H9 (cell line): ENCODE results near the gene MGAT4D. TPM values are rescaled to one million over a fixed set of nuclear protein-coding genes. Genes with fewer than 3 reads are reported as not detected.

Experiments
- DNase-seq: peaks from one replicate; pipeline ENCODE4 v3.0.0-alpha.2; 2017
- H2AFZ ChIP-seq: one replicate; pipeline ENCODE4 v1.6.1; 2013; ENCODE audit warnings: mild to moderate bottlenecking, low read length, control low read depth, moderate library complexity
- H2AK5ac ChIP-seq: 2 replicates; pipeline ENCODE4 v1.6.1; 2013; ENCODE audit warnings: low read length, control low read depth, mixed read lengths; ENCODE audit not compliant: insufficient read length
- H2BK120ac ChIP-seq: one replicate; pipeline ENCODE4 v1.6.1; 2013; ENCODE audit warnings: low read depth, mild to moderate bottlenecking, low read length, control low read depth, inconsistent platforms; ENCODE audit not compliant: poor library complexity, severe bottlenecking
- H2BK12ac ChIP-seq: 2 replicates; pipeline ENCODE4 v1.6.1; 2013; ENCODE audit warnings: low read length, control low read depth, mixed read lengths, low read depth; ENCODE audit not compliant: insufficient read length
- H2BK15ac ChIP-seq: 2 replicates; pipeline ENCODE4 v1.6.1; 2013; ENCODE audit warnings: low read depth, low read length, control low read depth
- H2BK20ac ChIP-seq: one replicate; pipeline ENCODE4 v1.6.1; 2013; ENCODE audit warnings: low read depth, mild to moderate bottlenecking, low read length, control low read depth, inconsistent platforms; ENCODE audit not compliant: poor library complexity, severe bottlenecking
- H2BK5ac ChIP-seq: 2 replicates; pipeline ENCODE4 v1.6.1; 2013; ENCODE audit warnings: low read length, control low read depth, mixed read lengths; ENCODE audit not compliant: insufficient read length
- H3K14ac ChIP-seq: 2 replicates; pipeline ENCODE4 v1.6.1; 2013; ENCODE audit warnings: low read length, control low read depth; ENCODE audit not compliant: insufficient read depth
- H3K18ac ChIP-seq: 2 replicates; pipeline ENCODE4 v1.6.1; 2013; ENCODE audit warnings: low read depth, mild to moderate bottlenecking, mixed read lengths, low read length, control low read depth; ENCODE audit not compliant: insufficient read length
- H3K23ac ChIP-seq: 2 replicates; pipeline ENCODE4 v1.6.1; 2013; ENCODE audit warnings: low read length, control low read depth, mixed read lengths, low read depth; ENCODE audit not compliant: insufficient read length
- H3K23me2 ChIP-seq: 2 replicates; pipeline ENCODE4 v1.6.1; 2013; ENCODE audit warnings: low read depth, mild to moderate bottlenecking, mixed read lengths, low read length, control low read depth; ENCODE audit not compliant: insufficient read length, poor library complexity, severe bottlenecking
- H3K27ac ChIP-seq: 2 replicates; pipeline ENCODE4 v1.5.1; 2013; ENCODE audit warnings: low read length, control low read depth, mixed read lengths, low read depth; ENCODE audit not compliant: insufficient read length
- H3K27me3 ChIP-seq: 2 replicates; pipeline ENCODE4 v1.6.1; 2013; ENCODE audit warnings: low read length, control low read depth, inconsistent platforms; ENCODE audit not compliant: insufficient read depth
- H3K4ac ChIP-seq: 2 replicates; pipeline ENCODE4 v1.6.1; 2013; ENCODE audit warnings: low read depth, mild to moderate bottlenecking, control low read depth, inconsistent platforms, low read length, moderate library complexity
- H3K4me1 ChIP-seq: 2 replicates; pipeline ENCODE4 v1.6.1; 2013; ENCODE audit warnings: low read length, control low read depth, inconsistent platforms; ENCODE audit not compliant: insufficient read depth
- H3K4me2 ChIP-seq: 2 replicates; pipeline ENCODE4 v1.6.1; 2013; ENCODE audit warnings: low read length, control low read depth, mixed read lengths; ENCODE audit not compliant: insufficient read length, insufficient read depth
- H3K56ac ChIP-seq: 2 replicates; pipeline ENCODE4 v1.6.1; 2013; ENCODE audit warnings: low read depth, mild to moderate bottlenecking, mixed read lengths, low read length, control low read depth; ENCODE audit not compliant: insufficient read length
- H3K79me1 ChIP-seq: 2 replicates; pipeline ENCODE4 v1.6.1; 2013; ENCODE audit warnings: low read depth, mild to moderate bottlenecking, moderate library complexity, low read length, control low read depth, inconsistent platforms; ENCODE audit not compliant: insufficient read depth, poor library complexity, severe bottlenecking
- H3K79me2 ChIP-seq: 2 replicates; pipeline ENCODE4 v1.6.1; 2013; ENCODE audit warnings: low read length, control low read depth, inconsistent platforms; ENCODE audit not compliant: insufficient read depth
- H3K9ac ChIP-seq: 2 replicates; pipeline ENCODE4 v1.6.1; 2013; ENCODE audit warnings: low read length, control low read depth, mixed read lengths; ENCODE audit not compliant: insufficient read length; ENCODE audit errors: extremely low read depth
- H3K9me3 ChIP-seq: one replicate; pipeline ENCODE4 v1.6.1; 2013; ENCODE audit warnings: low read depth, low read length, inconsistent platforms; ENCODE audit not compliant: control insufficient read depth
- H3T11ph ChIP-seq: one replicate; pipeline ENCODE4 v1.6.1; 2013; ENCODE audit warnings: mild to moderate bottlenecking, low read length, control low read depth, inconsistent platforms
- H4K20me1 ChIP-seq: one replicate; pipeline ENCODE4 v1.6.1; 2013; ENCODE audit not compliant: control insufficient read depth, insufficient read length, insufficient read depth
- H4K5ac ChIP-seq: 2 replicates; pipeline ENCODE4 v1.6.1; 2013; ENCODE audit warnings: low read depth, mild to moderate bottlenecking, mixed read lengths, low read length, control low read depth; ENCODE audit not compliant: insufficient read length
- H4K8ac ChIP-seq: replicated peaks from 2 replicates; pipeline ENCODE4 v1.6.1; 2013; ENCODE audit warnings: low read length, control low read depth, mixed read lengths, low read depth; ENCODE audit not compliant: insufficient read length
- H4K91ac ChIP-seq: 2 replicates; pipeline ENCODE4 v1.6.1; 2013; ENCODE audit warnings: low read depth, mild to moderate bottlenecking, moderate library complexity, mixed read lengths, low read length, control low read depth; ENCODE audit not compliant: insufficient read length
- H3K27ac Mint-ChIP-seq, 3 experiments: 2 replicates in 2 of 3; 3 replicates in 1 of 3; pipeline ENCODE4 v1.8.0; 2020 to 2021; ENCODE audit warnings: mixed read lengths in 3 of 3, mild to moderate bottlenecking in 1 of 3, moderate library complexity in 1 of 3
- H3K27me3 Mint-ChIP-seq: 2 replicates; pipeline ENCODE4 v1.8.0; 2021; ENCODE audit warnings: low read depth, mild to moderate bottlenecking, moderate library complexity, mixed read lengths
- H3K36me3 Mint-ChIP-seq, 3 experiments: 2 replicates in 2 of 3; 3 replicates in 1 of 3; pipeline ENCODE4 v1.8.0; 2020 to 2021; ENCODE audit warnings: low read depth in 3 of 3, mixed read lengths in 3 of 3; ENCODE audit not compliant: insufficient read depth in 1 of 3
- H3K4me1 Mint-ChIP-seq, 2 experiments: 2 replicates each; pipeline ENCODE4 v1.8.0; 2020; ENCODE audit warnings: mixed read lengths in 2 of 2
- H3K4me3 Mint-ChIP-seq, 2 experiments: 2 replicates in 1 of 2; 3 replicates in 1 of 2; pipeline ENCODE4 v1.8.0; 2020 to 2021; ENCODE audit warnings: mild to moderate bottlenecking in 2 of 2, mixed read lengths in 2 of 2, moderate library complexity in 1 of 2
- H3K9me3 Mint-ChIP-seq, 2 experiments: 2 replicates in 1 of 2; 3 replicates in 1 of 2; pipeline ENCODE4 v1.8.0; 2020; ENCODE audit warnings: mild to moderate bottlenecking in 2 of 2, mixed read lengths in 2 of 2, moderate library complexity in 1 of 2
- CTCF ChIP-seq: fragments of 200-600 bp; sonication (generic); conservative IDR thresholded peaks from 3 replicates; pipeline ENCODE4 v1.8.0; 2021; ENCODE audit warnings: antibody characterized with exemption, mild to moderate bottlenecking
- WGBS: extraction: QIAGEN DNeasy Blood & Tissue Kit; methylation state at CpG from one replicate; pipeline ENCODE4 v1.1.7; 2013; ENCODE audit warnings: missing lambda C conversion rate, low lambda C conversion rate, mixed read lengths; ENCODE audit not compliant: insufficient read length; ENCODE audit errors: extremely low coverage; 5-methylcytosine and 5-hydroxymethylcytosine counted together
- total RNA-seq: library from RNA; stranded (reverse); gene quantifications from 2 replicates; pipeline ENCODE4 v1.2.1, GENCODE V29; 2021

Gene MGAT4D
- total RNA-seq, 1 experiment from 2014 or later = not detected

- Histone ChIP-seq H2BK12ac (no peak overlapping the region), H3K56ac (no peak overlapping the region), H3K4ac (no peak overlapping the region), H3K79me1 (no peaks in the 10 kb centered on the region), H3K27ac (no peak overlapping the region), H4K5ac (no peak overlapping the region), H3K27me3 (no peaks in the 10 kb centered on the region), H3K9ac (no peak overlapping the region), H2BK20ac (no peak overlapping the region), H3K79me2 (no peaks in the 10 kb centered on the region), H2AK5ac (no peak overlapping the region), H2BK15ac (no peak overlapping the region), H4K8ac (no peak overlapping the region), H2BK120ac (no peak overlapping the region), H4K91ac (no peak overlapping the region), H3K4me2 (no peak overlapping the region), H3T11ph (no peak overlapping the region), H3K18ac (no peak overlapping the region), H2BK5ac (no peak overlapping the region), H4K20me1 (no peaks in the 10 kb centered on the region), H3K14ac (no peak overlapping the region), H3K4me1 (no peaks in the 10 kb centered on the region), H3K23ac (no peak overlapping the region), H2AFZ (no peak overlapping the region), H3K9me3 (no peaks in the 10 kb centered on the region), H3K23me2 (no peaks in the 10 kb centered on the region)
- DNase-seq = no peak
- Mint-ChIP-seq H3K4me1 (peaks cover 11 to 13% of the 10 kb centered on the region in 2 experiments), H3K9me3 (peaks cover 0 to 3% of the 10 kb centered on the region in 2 experiments; a peak in 2 of 5 replicates), H3K27me3 (no peaks in the 10 kb centered on the region), H3K4me3 (no peak overlapping the region), H3K27ac (no peak overlapping the region), H3K36me3 (peaks cover 0 to 5% (median 5%) of the 10 kb centered on the region in 3 experiments; a peak in 3 of 7 replicates)
- WGBS = no CpG with 5 or more reads among the region's 1 CpG
- TF ChIP-seq CTCF = no peak
These were observed 89.1 kb downstream of the MGAT4D start for GRCh38 chr4:140408974-140409373.
